Esophagus muscularis mucosa (tissue), 4 donors: ENCODE data around the gene LDLRAD3.

Experiments
- CTCF ChIP-seq, 3 experiments: fragments of 200-600 bp in 2 of 3; fragments of 450-650 bp in 1 of 3; sonication (generic) in 2 of 3; IDR thresholded peaks; one replicate each; pipeline ENCODE4 v1.5.1; 2017 to 2019; ENCODE audit warnings: antibody characterized with exemption in 3 of 3, mild to moderate bottlenecking in 2 of 3, moderate library complexity in 1 of 3
- EP300 ChIP-seq: sonication (generic); formaldehyde crosslinking; IDR thresholded peaks from one replicate; pipeline ENCODE4 v1.6.1; 2017; ENCODE audit warnings: antibody characterized with exemption
- POLR2A ChIP-seq: fragments of 450-650 bp; IDR thresholded peaks from one replicate; pipeline ENCODE4 v1.6.1; 2017; ENCODE audit warnings: antibody characterized with exemption, moderate library complexity, mild to moderate bottlenecking, low read depth
- POLR2AphosphoS5 ChIP-seq, 2 donors: sonication (generic); formaldehyde crosslinking; IDR thresholded peaks; one replicate each; pipeline ENCODE4 v1.6.1; 2017; ENCODE audit warnings: antibody characterized with exemption in 2 of 2

GRCh38 chr11:36109850-36110606, 166.2 kb downstream of the LDLRAD3 start:
- TF ChIP-seq CTCF (IDR thresholded peaks at IDR 0.05), result no peak
- TF ChIP-seq POLR2A, result no peak
- TF ChIP-seq EP300, result no peak
- TF ChIP-seq POLR2AphosphoS5 (IDR thresholded peaks at IDR 0.05), result no peak
